Cardiac muscle cell (in vitro differentiated cells and primary cell): ENCODE data around the gene MYRFL. TPM values are rescaled to one million over a fixed set of nuclear protein-coding genes. Genes with fewer than 3 reads are reported as not detected.

ENCODE experiments used
- DNase-seq, 2 donors: peaks; one replicate each; pipeline versions ENCODE4 v3.0.0 to v3.0.0-alpha.2; 2010 to 2017; ENCODE audit warnings: low read depth in 1 of 2, low spot score in 1 of 2
- H3K27ac ChIP-seq: fragments of 200-600 bp; sonication (generic); 2 replicates; pipeline ENCODE4 v1.5.1; 2016
- H3K27me3 ChIP-seq: fragments of 200-600 bp; sonication (generic); 2 replicates; pipeline ENCODE4 v1.6.0; 2016; ENCODE audit warnings: control low read depth
- H3K36me3 ChIP-seq: fragments of 200-600 bp; sonication (generic); 2 replicates; pipeline ENCODE4 v1.5.1; 2016; ENCODE audit warnings: control low read depth
- H3K4me1 ChIP-seq: fragments of 200-600 bp; sonication (generic); 2 replicates; pipeline ENCODE4 v1.8.1; 2017; ENCODE audit warnings: low read depth, mild to moderate bottlenecking, mixed run types
- H3K4me3 ChIP-seq: fragments of 200-600 bp; sonication (generic); 2 replicates; pipeline ENCODE4 v1.5.1; 2016; ENCODE audit warnings: mild to moderate bottlenecking
- H3K9me3 ChIP-seq: fragments of 200-600 bp; sonication (generic); 2 replicates; pipeline ENCODE4 v1.5.1; 2017; ENCODE audit warnings: low read depth, mild to moderate bottlenecking, control low read depth
- polyA plus RNA-seq: library from polyadenylated mRNA; unstranded; fragments of >200 nt; fragmentation: Nextera tagmentation; extraction: Ambion mirVana; gene quantifications from 2 replicates; pipeline ENCODE4 v1.2.1, GENCODE V29; 2016
- total RNA-seq: library from RNA; depleted of rRNA; stranded (reverse); fragments of >200 nt; gene quantifications from 2 replicates; pipeline ENCODE4 v1.2.3, GENCODE V29; 2016
- TF ChIP-seq, protein P1 (sequence below): IDR thresholded peaks from 2 replicates; pipeline ENCODE4 v1.5.1; 2012; ENCODE audit warnings: low read depth, mild to moderate bottlenecking, low read length

Gene MYRFL
- total and polyA plus RNA-seq, 2 experiments from 2014 or later = 2.2 to 3.5 TPM

DNA sequence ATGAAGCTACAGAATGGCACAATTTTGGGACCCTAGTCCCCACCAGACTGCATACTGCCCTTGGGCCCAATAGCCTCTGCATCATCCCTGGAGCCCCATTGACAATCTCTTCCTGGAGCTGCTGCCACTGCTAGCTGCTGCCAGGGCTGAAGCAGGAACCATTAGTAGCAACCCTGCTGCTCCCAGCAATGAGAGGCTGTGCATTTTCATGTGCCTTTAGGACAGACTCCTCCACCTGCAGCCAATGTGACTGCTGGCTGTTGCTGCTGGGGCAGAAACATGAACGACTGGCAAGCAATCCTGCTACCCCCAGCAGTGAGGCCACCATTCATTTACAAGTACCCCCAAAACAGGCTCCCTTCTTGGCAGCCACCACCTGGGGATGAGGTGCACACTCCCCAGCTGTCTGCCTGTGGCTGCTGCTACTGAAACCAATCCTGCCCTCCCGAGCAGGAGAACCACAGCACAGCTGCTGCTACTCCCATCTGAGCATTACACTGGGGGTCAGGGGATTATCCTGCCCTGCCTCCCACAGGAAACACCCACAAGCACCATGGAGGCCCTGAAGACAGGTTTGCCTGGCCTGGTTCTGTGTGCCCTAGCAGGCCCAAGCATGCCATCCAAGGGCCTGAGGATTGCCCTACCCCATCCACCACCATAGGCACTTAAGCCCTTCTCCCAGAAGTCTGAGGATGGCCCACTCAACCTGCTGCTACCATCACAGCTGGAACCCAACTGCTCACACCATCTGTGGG lies 181.0 kb downstream of the MYRFL start:
- no peaks in the 10 kb centered on the region for H3K27me3 ChIP-seq
- H3K27ac ChIP-seq = no peak overlapping the region
- H3K36me3 ChIP-seq = no peaks in the 10 kb centered on the region
- no peak overlapping the region for H3K4me3 ChIP-seq
- no peak for DNase-seq
- no peaks in the 10 kb centered on the region for H3K9me3 ChIP-seq
- no peaks in the 10 kb centered on the region for H3K4me1 ChIP-seq
- TF ChIP-seq, protein P1, sequence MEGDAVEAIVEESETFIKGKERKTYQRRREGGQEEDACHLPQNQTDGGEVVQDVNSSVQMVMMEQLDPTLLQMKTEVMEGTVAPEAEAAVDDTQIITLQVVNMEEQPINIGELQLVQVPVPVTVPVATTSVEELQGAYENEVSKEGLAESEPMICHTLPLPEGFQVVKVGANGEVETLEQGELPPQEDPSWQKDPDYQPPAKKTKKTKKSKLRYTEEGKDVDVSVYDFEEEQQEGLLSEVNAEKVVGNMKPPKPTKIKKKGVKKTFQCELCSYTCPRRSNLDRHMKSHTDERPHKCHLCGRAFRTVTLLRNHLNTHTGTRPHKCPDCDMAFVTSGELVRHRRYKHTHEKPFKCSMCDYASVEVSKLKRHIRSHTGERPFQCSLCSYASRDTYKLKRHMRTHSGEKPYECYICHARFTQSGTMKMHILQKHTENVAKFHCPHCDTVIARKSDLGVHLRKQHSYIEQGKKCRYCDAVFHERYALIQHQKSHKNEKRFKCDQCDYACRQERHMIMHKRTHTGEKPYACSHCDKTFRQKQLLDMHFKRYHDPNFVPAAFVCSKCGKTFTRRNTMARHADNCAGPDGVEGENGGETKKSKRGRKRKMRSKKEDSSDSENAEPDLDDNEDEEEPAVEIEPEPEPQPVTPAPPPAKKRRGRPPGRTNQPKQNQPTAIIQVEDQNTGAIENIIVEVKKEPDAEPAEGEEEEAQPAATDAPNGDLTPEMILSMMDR = no peak

DNA sequence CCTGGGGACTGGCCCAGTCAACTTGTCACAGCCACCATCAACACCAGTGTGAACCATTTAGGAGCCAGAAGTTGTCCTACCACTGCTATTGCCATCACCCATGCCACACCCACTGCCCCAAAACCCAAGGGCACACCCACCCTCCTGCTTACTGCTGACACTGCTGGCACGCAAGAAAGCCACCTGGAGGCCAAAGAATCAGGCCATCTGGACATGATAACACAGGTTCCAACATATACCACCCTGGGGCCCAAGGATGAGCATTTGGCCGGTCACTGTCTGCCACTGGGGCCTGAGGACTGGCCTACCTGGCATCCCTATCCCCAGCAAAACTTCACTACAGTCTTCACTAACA lies 181.6 kb downstream of the MYRFL start:
- H3K4me1 ChIP-seq = no peaks in the 10 kb centered on the region
- H3K36me3 ChIP-seq = no peaks in the 10 kb centered on the region
- TF ChIP-seq, protein P1 = no peak
- H3K27ac ChIP-seq = no peak overlapping the region
- no peaks in the 10 kb centered on the region for H3K27me3 ChIP-seq
- H3K4me3 ChIP-seq = no peak overlapping the region
- no peaks in the 10 kb centered on the region for H3K9me3 ChIP-seq
- DNase-seq = no peak

- no peaks in the 10 kb centered on the region for H3K27me3 ChIP-seq
- TF ChIP-seq, protein P1 = no peak
- no peak overlapping the region for H3K27ac ChIP-seq
- peak in 1 of 2 donors; percentile 22 for DNase-seq
- no peaks in the 10 kb centered on the region for H3K36me3 ChIP-seq
- no peaks in the 10 kb centered on the region for H3K9me3 ChIP-seq
- no peak overlapping the region for H3K4me3 ChIP-seq
- no peaks in the 10 kb centered on the region for H3K4me1 ChIP-seq
These were observed 182.7 kb downstream of the MYRFL start for GRCh38 chr12:70007687-70008086.

Other genes starting within 250 kb of the MYRFL start
- 227 and 237 TPM in 2 replicates for gene CCT2, start 239.8 kb upstream of the MYRFL start, total RNA-seq
- 307 and 340 TPM in 2 replicates for gene CCT2, start 239.8 kb upstream of the MYRFL start, polyA plus RNA-seq
- 33.5 and 44.0 TPM in 2 replicates for gene LRRC10, start 214.3 kb upstream of the MYRFL start, total RNA-seq
- 40.8 and 59.6 TPM in 2 replicates for gene LRRC10, start 214.3 kb upstream of the MYRFL start, polyA plus RNA-seq
- 0.25 TPM in 1 of 2 replicates, not detected in the other for gene BEST3, start 125.9 kb upstream of the MYRFL start, total RNA-seq
- gene BEST3, start 125.9 kb upstream of the MYRFL start, polyA plus RNA-seq = not detected in 2 replicates
- 54.2 and 81.4 TPM in 2 replicates for gene RAB3IP, start 86.4 kb upstream of the MYRFL start, total RNA-seq
- 79.3 and 109 TPM in 2 replicates for gene RAB3IP, start 86.4 kb upstream of the MYRFL start, polyA plus RNA-seq